ENCODE results near the gene SH3BGRL3. TPM values are rescaled to one million over a fixed set of nuclear protein-coding genes. Genes with fewer than 3 reads are reported as not detected.
A peak's percentile ranks its signal among the peaks of the same experiment; 100 is the strongest.

The SH3BGRL3 gene
- total RNA-seq, 4 donors from 2014 or later, result 53.5 to 104 (median 92.8) TPM

DNA sequence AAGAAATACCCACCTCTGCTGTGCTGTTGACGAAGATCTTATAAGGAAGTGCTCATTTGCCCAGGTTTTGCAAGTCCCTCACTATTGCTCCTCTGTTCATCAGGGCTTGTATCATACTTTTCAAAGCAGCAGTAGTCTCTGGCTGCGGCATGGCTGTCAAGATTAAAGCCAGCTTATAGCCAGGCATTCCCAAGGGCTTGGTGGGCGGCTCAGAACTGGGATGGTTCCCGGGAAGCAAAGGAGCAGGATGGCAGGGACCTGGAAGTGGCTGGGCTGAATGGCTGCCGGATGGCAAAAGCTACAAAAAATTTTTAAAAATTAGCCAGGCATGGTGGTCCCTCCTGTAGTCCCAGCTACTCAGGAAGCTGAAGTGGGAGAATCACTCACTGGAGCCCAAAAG is 16.7 kb upstream of the SH3BGRL3 start:
- Histone ChIP-seq H3K9me3 (no peaks in the 10 kb centered on the region), H3K27ac (no peak overlapping the region), H3K27me3 (no peaks in the 10 kb centered on the region), H3K4me3 (no peak overlapping the region), H3K4me1 (no peaks in the 10 kb centered on the region), H3K36me3 (peaks cover 54% of the 10 kb centered on the region)
- TF ChIP-seq POLR2A (IDR thresholded peaks at IDR 0.05), result no peak
- TF ChIP-seq POLR2AphosphoS5 (IDR thresholded peaks at IDR 0.05), result no peak
- TF ChIP-seq, protein P1, sequence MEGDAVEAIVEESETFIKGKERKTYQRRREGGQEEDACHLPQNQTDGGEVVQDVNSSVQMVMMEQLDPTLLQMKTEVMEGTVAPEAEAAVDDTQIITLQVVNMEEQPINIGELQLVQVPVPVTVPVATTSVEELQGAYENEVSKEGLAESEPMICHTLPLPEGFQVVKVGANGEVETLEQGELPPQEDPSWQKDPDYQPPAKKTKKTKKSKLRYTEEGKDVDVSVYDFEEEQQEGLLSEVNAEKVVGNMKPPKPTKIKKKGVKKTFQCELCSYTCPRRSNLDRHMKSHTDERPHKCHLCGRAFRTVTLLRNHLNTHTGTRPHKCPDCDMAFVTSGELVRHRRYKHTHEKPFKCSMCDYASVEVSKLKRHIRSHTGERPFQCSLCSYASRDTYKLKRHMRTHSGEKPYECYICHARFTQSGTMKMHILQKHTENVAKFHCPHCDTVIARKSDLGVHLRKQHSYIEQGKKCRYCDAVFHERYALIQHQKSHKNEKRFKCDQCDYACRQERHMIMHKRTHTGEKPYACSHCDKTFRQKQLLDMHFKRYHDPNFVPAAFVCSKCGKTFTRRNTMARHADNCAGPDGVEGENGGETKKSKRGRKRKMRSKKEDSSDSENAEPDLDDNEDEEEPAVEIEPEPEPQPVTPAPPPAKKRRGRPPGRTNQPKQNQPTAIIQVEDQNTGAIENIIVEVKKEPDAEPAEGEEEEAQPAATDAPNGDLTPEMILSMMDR (IDR thresholded peaks at IDR 0.05), result no peak
- TF ChIP-seq EP300 (IDR thresholded peaks at IDR 0.05), result no peak
- no peak for DNase-seq (ENCODE audit: low spot score in 2 of 2)
- WGBS, result 85% methylated on average over 5 of the region's 5 CpGs

DNA sequence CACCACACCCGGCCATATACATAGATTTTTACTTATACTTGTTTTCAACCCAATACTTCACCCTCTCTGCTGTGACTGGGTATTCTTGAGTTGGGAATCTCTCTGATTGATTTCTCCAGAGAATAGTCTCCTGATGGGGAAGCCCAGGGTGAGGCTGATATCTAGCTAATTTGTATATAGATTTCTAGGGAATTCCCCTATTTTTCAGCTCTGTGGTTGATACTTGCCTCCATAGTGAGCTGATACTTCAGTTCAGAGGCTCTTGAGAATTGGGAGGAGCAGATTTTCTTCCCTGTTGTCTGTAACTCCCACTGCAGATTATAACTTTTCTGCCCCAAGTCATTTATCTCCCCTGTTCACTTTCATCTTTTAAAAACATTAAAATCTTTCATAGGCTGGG is 14.5 kb upstream of the SH3BGRL3 start:
- Histone ChIP-seq H3K9me3 (no peaks in the 10 kb centered on the region), H3K27me3 (no peaks in the 10 kb centered on the region), H3K27ac (no peak overlapping the region), H3K4me3 (no peak overlapping the region), H3K36me3 (peaks cover 54% of the 10 kb centered on the region), H3K4me1 (no peaks in the 10 kb centered on the region)
- no peak for TF ChIP-seq POLR2AphosphoS5 (IDR thresholded peaks at IDR 0.05)
- TF ChIP-seq, protein P1 (IDR thresholded peaks at IDR 0.05), result no peak
- no peak for TF ChIP-seq POLR2A (IDR thresholded peaks at IDR 0.05)
- no peak for TF ChIP-seq EP300 (IDR thresholded peaks at IDR 0.05)
- 88% methylated on average over 1 of the region's 1 CpG for WGBS
- no peak for DNase-seq (ENCODE audit: low spot score in 2 of 2)

DNA sequence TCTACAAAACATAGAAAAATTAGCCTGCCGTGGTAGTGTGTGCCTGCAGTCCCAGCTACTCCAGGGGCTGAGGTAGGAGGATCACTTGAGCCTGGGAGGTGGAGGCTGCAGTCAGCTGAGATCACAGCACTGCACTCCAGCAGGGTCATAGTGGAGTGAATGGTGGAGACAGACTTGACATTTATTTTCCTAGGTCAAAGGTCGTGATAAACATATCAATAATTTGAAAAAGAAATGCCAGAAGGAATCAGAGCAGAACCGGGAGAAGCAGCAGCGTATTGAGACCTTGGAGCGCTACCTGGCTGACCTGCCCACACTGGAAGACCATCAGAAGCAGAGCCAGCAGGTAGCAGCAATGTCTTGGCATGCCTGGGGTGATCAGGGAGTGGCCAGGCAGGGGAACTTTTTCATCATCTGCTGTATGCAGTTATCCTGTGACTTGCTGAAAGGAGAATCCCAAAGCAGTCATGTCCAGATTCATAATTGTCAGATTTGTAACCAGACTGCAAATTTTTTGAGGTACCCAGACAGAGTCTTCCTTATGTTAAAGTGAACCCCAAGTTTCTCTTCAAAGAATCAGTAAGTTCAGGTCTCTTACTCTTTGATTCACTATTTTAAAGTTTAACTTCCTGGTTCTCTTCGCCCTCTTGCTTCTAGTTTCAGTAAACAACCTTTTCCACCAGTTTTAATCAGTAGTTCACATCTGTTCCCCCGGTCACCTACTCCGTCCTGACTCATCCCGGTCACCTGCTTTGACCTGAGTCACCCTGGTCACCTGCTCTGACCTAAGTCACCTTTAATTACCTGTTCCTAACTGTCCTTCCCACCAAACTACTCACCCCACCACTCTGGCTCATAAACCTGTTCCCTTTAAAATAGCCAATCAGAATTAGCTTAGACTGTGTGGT is 11.3 kb upstream of the SH3BGRL3 start:
- no peaks in the 10 kb centered on the region for H3K4me1 ChIP-seq
- no peaks in the 10 kb centered on the region for H3K9me3 ChIP-seq
- H3K27ac ChIP-seq, result no peak overlapping the region
- WGBS, result 86% methylated on average over 9 of the region's 9 CpGs
- no peaks in the 10 kb centered on the region for H3K27me3 ChIP-seq
- DNase-seq (ENCODE audit: low spot score in 2 of 2), result no peak
- H3K4me3 ChIP-seq, result no peak overlapping the region
- TF ChIP-seq, protein P1 (IDR thresholded peaks at IDR 0.05), result no peak
- no peak for TF ChIP-seq POLR2A (IDR thresholded peaks at IDR 0.05)
- no peak for TF ChIP-seq POLR2AphosphoS5 (IDR thresholded peaks at IDR 0.05)
- no peak for TF ChIP-seq EP300 (IDR thresholded peaks at IDR 0.05)
- peaks cover 45% of the 10 kb centered on the region for H3K36me3 ChIP-seq

DNA sequence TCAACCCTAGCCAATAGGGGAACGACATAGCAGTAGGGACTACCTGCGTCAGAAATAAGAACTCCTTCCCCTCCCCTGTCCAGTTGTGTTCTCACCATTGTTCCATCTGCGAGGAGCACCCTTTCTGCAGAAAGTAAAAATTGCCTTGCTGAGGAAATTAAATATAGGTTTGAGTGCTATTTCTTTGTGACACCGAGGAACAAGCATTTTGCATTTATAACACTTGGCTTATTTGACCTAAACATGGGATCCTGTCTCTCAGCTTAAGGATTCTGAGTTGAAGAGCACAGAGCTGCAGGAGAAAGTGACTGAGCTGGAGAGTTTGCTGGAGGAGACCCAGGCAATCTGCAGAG is 10.7 kb upstream of the SH3BGRL3 start:
- no peaks in the 10 kb centered on the region for H3K9me3 ChIP-seq
- H3K4me1 ChIP-seq, result no peaks in the 10 kb centered on the region
- no peak for TF ChIP-seq EP300 (IDR thresholded peaks at IDR 0.05)
- TF ChIP-seq, protein P1 (IDR thresholded peaks at IDR 0.05), result no peak
- no peak for TF ChIP-seq POLR2A (IDR thresholded peaks at IDR 0.05)
- TF ChIP-seq POLR2AphosphoS5 (IDR thresholded peaks at IDR 0.05), result no peak
- DNase-seq (ENCODE audit: low spot score in 2 of 2), result no peak
- H3K27me3 ChIP-seq, result no peaks in the 10 kb centered on the region
- 95% methylated on average over 4 of the region's 4 CpGs for WGBS
- no peak overlapping the region for H3K4me3 ChIP-seq
- no peak overlapping the region for H3K27ac ChIP-seq
- H3K36me3 ChIP-seq, result peaks cover 38% of the 10 kb centered on the region

DNA sequence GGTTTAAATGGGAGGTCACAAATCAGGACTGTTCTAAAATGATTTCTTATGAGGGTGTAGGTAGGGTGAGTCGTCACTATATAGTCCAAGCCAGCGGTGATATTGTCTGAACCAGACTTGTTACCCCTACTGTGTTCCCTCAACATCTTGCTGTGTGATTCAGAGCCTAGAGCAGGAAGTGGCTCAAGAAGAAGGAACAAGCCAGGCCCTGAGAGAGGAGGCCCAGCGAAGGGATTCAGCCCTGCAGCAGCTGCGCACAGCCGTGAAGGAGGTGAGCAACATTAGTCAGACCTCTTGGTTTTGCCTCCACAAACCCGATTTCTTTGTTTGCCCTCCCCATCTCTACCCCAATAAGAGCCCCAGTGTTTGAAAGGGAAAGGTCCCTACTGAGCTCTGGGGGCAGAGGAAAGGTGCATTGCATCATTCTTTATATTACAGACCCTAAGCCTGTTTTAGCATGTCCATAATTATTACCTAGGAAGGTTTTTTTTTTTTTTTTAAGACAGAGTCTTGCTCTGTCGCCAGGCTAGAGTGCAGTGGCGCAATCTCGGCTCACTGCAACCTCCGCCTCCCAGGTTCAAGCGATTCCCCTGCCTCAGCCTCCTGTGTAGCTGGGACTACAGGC is 5.0 kb upstream of the SH3BGRL3 start:
- Histone ChIP-seq H3K9me3 (no peaks in the 10 kb centered on the region), H3K27me3 (no peaks in the 10 kb centered on the region), H3K4me1 (peaks cover 52% of the 10 kb centered on the region), H3K4me3 (no peak overlapping the region), H3K36me3 (peaks cover 21% of the 10 kb centered on the region), H3K27ac (peak overlapping the region; percentile 90)
- 67% methylated on average over 11 of the region's 11 CpGs for WGBS
- no peak for TF ChIP-seq POLR2A (IDR thresholded peaks at IDR 0.05)
- no peak for DNase-seq (ENCODE audit: low spot score in 2 of 2)
